DOHH2 (cell line): ENCODE data around the gene NT5DC1.

ENCODE experiments used
- H3F3A ChIP-seq: fragments of 200-600 bp; sonication (generic), shearing (Covaris generic); 2 replicates; pipeline ENCODE4 v1.6.0; 2016; ENCODE audit warnings: antibody characterized with exemption, mild to moderate bottlenecking; ENCODE audit not compliant: control insufficient read depth, insufficient read depth
- H3K27ac ChIP-seq: fragments of 200-600 bp; sonication (generic); 2 replicates; pipeline ENCODE4 v1.5.1; 2014; ENCODE audit warnings: low read depth, mild to moderate bottlenecking, low read length, moderate library complexity
- H3K27me3 ChIP-seq: fragments of 200-600 bp; sonication (generic); 2 replicates; pipeline ENCODE4 v1.6.1; 2014; ENCODE audit warnings: mild to moderate bottlenecking, low read length, mixed read lengths; ENCODE audit not compliant: control insufficient read depth
- H3K36me3 ChIP-seq: fragments of 200-600 bp; sonication (generic); 2 replicates; pipeline ENCODE4 v1.6.1; 2014; ENCODE audit warnings: mild to moderate bottlenecking, low read length, moderate library complexity, mixed read lengths; ENCODE audit not compliant: control insufficient read depth
- H3K4me1 ChIP-seq: fragments of 200-600 bp; sonication (generic); 2 replicates; pipeline ENCODE4 v1.6.1; 2014; ENCODE audit warnings: mild to moderate bottlenecking, low read length, mixed read lengths; ENCODE audit not compliant: control insufficient read depth
- H3K4me2 ChIP-seq: fragments of 200-600 bp; sonication (generic); 2 replicates; pipeline ENCODE4 v1.6.0; 2014; ENCODE audit warnings: mild to moderate bottlenecking, low read length, moderate library complexity
- H3K4me3 ChIP-seq: fragments of 200-600 bp; sonication (generic); 2 replicates; pipeline ENCODE4 v1.5.1; 2014; ENCODE audit warnings: mild to moderate bottlenecking, low read length, mixed read lengths
- H3K79me2 ChIP-seq: fragments of 200-600 bp; sonication (generic); 2 replicates; pipeline ENCODE4 v1.6.1; 2014; ENCODE audit warnings: mild to moderate bottlenecking, low read length, mixed read lengths; ENCODE audit not compliant: control insufficient read depth
- H3K9me2 ChIP-seq: fragments of 200-600 bp; sonication (generic); replicated peaks from 2 replicates; pipeline ENCODE4 v1.6.1; 2014; ENCODE audit warnings: mild to moderate bottlenecking, low read length, mixed read lengths; ENCODE audit not compliant: control insufficient read depth
- H3K9me3 ChIP-seq: fragments of 200-600 bp; sonication (generic); 2 replicates; pipeline ENCODE4 v1.6.1; 2014; ENCODE audit warnings: antibody characterized with exemption, low read length, mixed read lengths; ENCODE audit not compliant: control insufficient read depth, insufficient read depth
- H4K20me1 ChIP-seq: fragments of 200-600 bp; sonication (generic); 2 replicates; pipeline ENCODE4 v1.6.0; 2014; ENCODE audit warnings: low read depth, mild to moderate bottlenecking, antibody characterized with exemption, low read length, moderate library complexity; ENCODE audit not compliant: control insufficient read depth, insufficient read depth
- CTCF ChIP-seq: fragments of 200-600 bp; sonication (generic); IDR thresholded peaks from one replicate; pipeline ENCODE4 v1.5.1; 2014; ENCODE audit warnings: antibody characterized with exemption, mild to moderate bottlenecking, low read depth, low read length; ENCODE audit not compliant: poor library complexity, severe bottlenecking
- EZH2phosphoT487 ChIP-seq: fragments of 200-600 bp; sonication (generic); IDR thresholded peaks from 2 replicates; pipeline ENCODE4 v1.6.1; 2017; ENCODE audit warnings: borderline replicate concordance, mild to moderate bottlenecking, antibody characterized with exemption, low read length, moderate library complexity, mixed read lengths

NT5DC1 gene

GRCh38 chr6:116145803-116146675 is 45.4 kb downstream of the NT5DC1 start:
- no peak for TF ChIP-seq EZH2phosphoT487
- TF ChIP-seq CTCF, result no peak
- H3K79me2 ChIP-seq, result no peaks in the 10 kb centered on the region

GRCh38 chr6:116152620-116153019 is 52.0 kb downstream of the NT5DC1 start:
- Histone ChIP-seq H3K27ac (no peak overlapping the region), H3K27me3 (no peaks in the 10 kb centered on the region), H3K36me3 (no peaks in the 10 kb centered on the region), H3K4me2 (no peak overlapping the region), H3F3A (no peaks in the 10 kb centered on the region), H3K9me2 (no peaks in the 10 kb centered on the region), H3K9me3 (no peaks in the 10 kb centered on the region), H3K79me2 (no peaks in the 10 kb centered on the region), H3K4me3 (no peak overlapping the region), H4K20me1 (no peaks in the 10 kb centered on the region), H3K4me1 (no peaks in the 10 kb centered on the region)
- TF ChIP-seq EZH2phosphoT487 (no peak), CTCF (no peak)

More at GRCh38 chr6:116145803-116146675, 45.4 kb downstream of the NT5DC1 start:
- Histone ChIP-seq H3K4me3 (no peak overlapping the region), H3K9me2 (no peaks in the 10 kb centered on the region), H3K4me2 (no peak overlapping the region), H3K36me3 (no peaks in the 10 kb centered on the region), H3K9me3 (no peaks in the 10 kb centered on the region), H3K4me1 (no peaks in the 10 kb centered on the region), H3F3A (no peaks in the 10 kb centered on the region), H3K27ac (no peak overlapping the region), H3K27me3 (no peaks in the 10 kb centered on the region), H4K20me1 (no peaks in the 10 kb centered on the region)

GRCh38 chr6:116154887-116155286 is 54.2 kb downstream of the NT5DC1 start:
- Histone ChIP-seq H3F3A (no peaks in the 10 kb centered on the region), H4K20me1 (no peaks in the 10 kb centered on the region), H3K9me3 (no peaks in the 10 kb centered on the region), H3K79me2 (no peaks in the 10 kb centered on the region), H3K9me2 (no peaks in the 10 kb centered on the region), H3K4me2 (no peak overlapping the region), H3K27me3 (no peaks in the 10 kb centered on the region), H3K4me1 (no peaks in the 10 kb centered on the region), H3K27ac (no peak overlapping the region), H3K36me3 (no peaks in the 10 kb centered on the region), H3K4me3 (no peak overlapping the region)
- TF ChIP-seq EZH2phosphoT487, result no peak
